Stimulated activated CD8-positive, alpha-beta memory T cell treated with anti-CD3 and anti-CD28 coated beads, Interleukin-2, amount 100 ng/mL, for 48 hours (primary cell): ENCODE data around the gene GPC3.
"Not testable (repeated sequence)": the region's sequence is repeated elsewhere in the genome, so short reads cannot be mapped to it uniquely, and the experiment has no call there.

Experiments
- DNase-seq, 2 donors: peaks; one replicate each; pipeline ENCODE4 v3.0.0-alpha.2; 2020; ENCODE audit warnings: low read depth in 2 of 2

GPC3 gene

GRCh38 chrX:133771086-133771646 lies 214.2 kb downstream of the GPC3 start:
- no peak for DNase-seq

- DNase-seq: not testable (repeated sequence)
Measured at GRCh38 chrX:133762976-133763548, 222.3 kb downstream of the GPC3 start.

GRCh38 chrX:133754657-133755056 lies 230.7 kb downstream of the GPC3 start:
- DNase-seq: no peak

GRCh38 chrX:133749951-133750350 lies 235.4 kb downstream of the GPC3 start:
- no peak for DNase-seq

DNA sequence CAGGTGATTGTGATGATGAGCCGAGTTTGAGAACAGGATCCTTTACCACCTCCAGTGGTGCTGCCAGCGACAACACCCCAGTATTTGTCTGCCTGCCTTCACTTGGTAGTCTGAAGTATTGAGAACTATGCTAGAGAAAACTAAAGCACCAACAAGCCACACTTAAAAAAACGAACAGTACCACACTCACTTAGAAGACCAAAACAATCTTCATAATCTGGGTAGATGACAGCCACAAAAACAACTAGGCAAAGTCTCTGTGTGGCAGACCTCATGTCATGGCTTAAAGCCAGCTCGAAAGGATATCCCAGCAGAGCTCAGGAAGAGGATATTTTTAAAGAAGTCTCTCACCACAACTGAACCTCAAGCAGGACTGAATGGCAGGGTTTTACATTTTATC lies 236.0 kb downstream of the GPC3 start:
- DNase-seq: no peak

GRCh38 chrX:133747196-133747595 lies 238.2 kb downstream of the GPC3 start:
- no peak for DNase-seq

DNA sequence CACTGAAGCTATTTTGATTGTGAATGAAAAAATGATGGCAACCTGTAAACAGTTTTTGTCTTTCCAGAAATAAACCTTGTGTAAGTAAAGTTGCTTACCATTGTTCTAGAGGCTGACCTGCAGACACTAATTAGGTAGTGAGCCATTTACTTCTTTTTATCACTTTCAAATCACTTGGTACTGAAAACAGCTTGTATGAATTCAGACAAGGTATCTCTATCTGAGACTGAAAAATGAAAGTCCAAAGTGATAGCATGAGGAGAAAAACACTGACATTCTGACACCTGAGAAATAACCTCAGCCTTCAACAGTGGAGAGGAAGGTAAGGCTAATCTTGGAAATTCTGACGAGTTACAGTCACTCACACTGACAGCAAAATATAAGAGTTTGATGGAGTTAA lies 238.8 kb downstream of the GPC3 start:
- DNase-seq: no peak

DNA sequence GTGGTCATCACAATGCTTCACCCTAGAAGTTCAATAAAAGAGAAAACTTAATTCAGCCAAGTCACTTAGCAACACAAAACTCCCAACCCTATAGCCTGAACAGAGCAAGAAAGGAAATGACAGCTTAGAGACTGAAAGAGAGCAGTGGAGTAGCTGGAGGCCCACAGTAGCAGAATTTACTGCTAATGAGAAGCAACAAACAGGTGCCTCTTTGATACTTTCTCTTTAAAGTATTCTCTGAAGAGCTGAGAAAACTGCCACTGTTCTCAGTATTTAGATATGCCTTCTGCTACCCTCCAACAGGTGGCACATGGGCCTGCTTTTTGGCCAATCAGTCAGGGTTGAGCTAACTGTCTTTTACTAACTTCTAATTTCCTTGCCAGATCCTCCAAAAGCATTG lies 240.0 kb downstream of the GPC3 start:
- DNase-seq: no peak

DNA sequence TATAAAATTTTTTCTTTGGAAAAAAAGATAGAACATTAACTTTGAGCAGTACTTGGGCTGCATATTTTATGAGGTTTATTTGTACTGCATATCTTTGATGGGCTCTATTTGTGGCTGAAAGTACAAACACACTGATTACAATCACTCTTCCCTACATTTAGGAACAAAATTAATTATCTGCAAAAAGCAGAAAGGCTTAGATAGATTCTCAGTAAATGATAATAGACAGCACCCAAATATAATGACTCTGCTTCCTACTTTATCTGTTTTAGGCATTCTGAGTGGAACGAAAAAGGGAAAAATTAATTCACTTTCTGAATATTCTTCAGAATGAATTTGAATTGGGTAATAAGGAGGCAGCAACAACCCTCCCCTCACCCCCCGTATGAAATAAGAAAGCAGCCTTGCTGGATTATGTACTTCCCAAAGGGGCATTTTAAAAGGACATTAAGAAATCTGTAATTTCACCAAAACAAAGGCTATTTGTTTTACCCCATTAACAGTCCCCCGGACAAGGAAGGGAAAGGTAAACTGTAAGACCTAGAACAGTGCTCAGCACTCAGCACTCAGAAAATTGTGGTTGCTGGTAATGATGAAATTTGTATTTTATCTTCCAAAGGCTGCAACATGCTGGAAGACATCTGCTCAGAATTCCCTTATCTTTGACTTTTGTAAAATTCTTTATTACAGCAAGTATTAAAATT lies 242.6 kb downstream of the GPC3 start:
- no peak for DNase-seq

DNA sequence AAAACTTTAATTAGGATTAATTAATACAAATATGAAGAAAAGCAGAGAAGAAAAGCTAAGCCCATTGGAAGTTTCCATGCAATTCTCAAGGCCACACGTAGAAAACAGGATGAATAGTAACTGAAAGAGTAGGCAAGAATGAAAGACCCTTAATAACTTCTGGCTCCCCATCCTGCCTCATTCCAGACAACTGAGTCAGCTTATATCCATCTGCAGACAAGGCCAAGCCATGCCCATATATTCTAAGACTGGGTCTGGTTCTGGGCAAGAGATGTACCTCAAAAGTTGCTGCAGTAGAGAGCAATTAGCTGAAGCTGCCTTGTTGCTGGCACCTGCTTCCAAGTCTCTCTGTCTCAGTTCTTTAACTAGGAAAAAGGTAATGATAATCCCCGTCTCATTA lies 244.1 kb downstream of the GPC3 start:
- DNase-seq: no peak

DNA sequence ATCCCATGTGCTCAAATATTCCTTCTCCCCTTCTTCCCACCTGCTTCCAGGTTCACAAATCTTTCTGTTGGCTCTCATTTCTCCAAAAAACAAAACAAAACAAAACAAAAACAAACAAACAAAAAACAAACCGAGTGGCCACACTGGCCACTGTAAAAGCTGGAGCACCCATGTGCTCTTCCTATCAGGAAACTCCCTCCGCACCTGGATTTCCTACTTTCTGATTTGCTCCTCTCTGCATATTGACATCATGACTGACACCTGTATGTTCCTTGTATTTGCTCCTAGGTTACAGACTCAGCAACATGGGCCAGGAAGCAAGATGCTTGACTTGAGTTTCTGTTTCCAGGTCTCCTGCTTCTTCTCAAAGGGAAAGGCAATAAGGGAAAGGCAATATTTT lies 258.8 kb downstream of the GPC3 start:
- no peak for DNase-seq

GRCh38 chrX:133726211-133726630 lies 259.2 kb downstream of the GPC3 start:
- DNase-seq: no peak

DNA sequence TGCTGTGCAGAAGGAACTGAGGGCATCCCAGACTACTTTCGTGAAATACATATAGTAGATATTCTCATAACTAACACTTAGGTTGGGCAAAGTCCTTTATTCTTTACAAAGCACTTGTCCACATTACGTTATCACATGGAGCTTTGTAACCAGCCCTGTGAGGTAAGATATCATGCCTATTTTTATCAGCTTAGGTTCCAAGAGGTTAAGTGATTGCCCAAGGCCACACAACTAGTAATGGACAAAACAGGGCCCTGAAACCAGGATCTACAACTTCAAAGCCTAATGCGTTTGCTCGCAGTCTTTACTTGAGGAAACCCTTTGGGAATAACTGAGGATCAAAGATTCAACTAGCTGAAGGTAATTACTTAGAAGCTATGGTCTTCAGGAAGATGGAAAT lies 261.5 kb downstream of the GPC3 start:
- no peak for DNase-seq

DNA sequence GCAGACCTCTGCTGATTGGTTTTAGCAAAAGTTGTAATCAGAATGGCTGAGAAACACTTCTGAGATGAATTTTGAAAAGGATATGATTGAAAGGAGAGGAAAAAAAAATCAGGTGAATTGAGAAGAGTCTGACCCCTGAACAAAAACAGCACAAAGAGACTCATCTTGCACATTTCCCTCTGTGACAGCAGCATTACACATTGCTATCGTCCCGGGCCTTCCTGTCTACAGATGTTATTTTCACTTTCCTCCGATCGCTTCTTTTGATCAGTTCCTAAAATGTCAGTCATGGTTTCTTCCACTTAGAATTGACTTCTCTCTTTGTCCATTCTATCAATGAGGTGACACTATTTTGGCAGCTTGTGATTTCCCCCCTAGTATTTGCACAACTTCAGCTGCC lies 262.6 kb downstream of the GPC3 start:
- no peak for DNase-seq

- not testable (repeated sequence) for DNase-seq
Measured at GRCh38 chrX:133720269-133720668, 265.1 kb downstream of the GPC3 start.

GRCh38 chrX:133715715-133716114 lies 269.7 kb downstream of the GPC3 start:
- no peak for DNase-seq

GRCh38 chrX:133709501-133709900 lies 275.9 kb downstream of the GPC3 start:
- no peak for DNase-seq

GRCh38 chrX:133706890-133707289 lies 278.5 kb downstream of the GPC3 start:
- no peak for DNase-seq

DNA sequence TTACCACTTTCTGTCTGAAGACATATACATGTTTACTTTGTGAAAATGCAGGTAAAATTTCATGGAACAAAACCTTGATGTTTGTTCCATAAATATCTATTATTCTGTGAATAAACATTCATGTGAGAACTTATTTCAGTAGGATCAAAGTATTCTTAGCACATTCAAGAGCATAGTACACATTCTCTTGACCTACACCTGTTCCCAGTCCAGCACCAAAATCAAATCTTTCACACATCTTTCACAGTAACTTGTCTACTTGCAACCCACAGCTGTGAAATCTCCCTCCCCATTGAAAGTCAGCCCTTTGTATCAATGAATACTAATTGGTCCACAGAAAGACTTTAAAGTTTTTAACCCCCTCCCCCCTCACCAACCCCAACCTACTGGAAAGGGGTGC lies 283.2 kb downstream of the GPC3 start:
- no peak for DNase-seq

- no peak for DNase-seq
Measured at GRCh38 chrX:133699023-133699728, 286.2 kb downstream of the GPC3 start.

GRCh38 chrX:133698298-133698697 lies 287.1 kb downstream of the GPC3 start:
- DNase-seq: no peak

DNA sequence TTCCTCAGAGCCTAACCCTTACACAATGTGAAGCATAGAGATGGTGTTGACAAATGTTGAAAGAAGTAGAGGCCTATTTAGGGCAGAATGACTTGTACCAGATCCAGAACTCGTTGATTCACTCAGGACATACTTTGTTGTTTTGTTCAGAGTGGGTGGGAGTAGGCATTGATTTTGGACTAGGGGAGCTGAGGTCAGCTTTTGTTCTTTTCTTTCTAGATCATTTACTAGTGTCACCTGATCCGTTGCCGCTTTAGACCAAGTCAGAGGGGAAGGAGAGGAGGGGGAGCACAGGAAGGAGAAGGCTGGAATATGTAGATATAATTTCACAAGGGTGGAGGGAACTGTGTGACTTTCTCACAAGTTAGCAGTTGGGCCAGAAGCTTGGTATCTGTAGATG lies 287.7 kb downstream of the GPC3 start:
- no peak for DNase-seq
